PC-3 (cell line): Measurements from ENCODE around the gene RPS18.

Source experiments
- CTCF ChIP-seq: fragments of 300-600 bp; sonication (generic); conservative IDR thresholded peaks from 2 replicates; pipeline ENCODE4 v1.5.1; 2017; ENCODE audit warnings: antibody characterized with exemption, low read depth, mild to moderate bottlenecking, low read length
- EZH2 ChIP-seq: fragments of 300-600 bp; sonication (generic); IDR thresholded peaks from one replicate; pipeline ENCODE4 v1.6.1; 2017; ENCODE audit warnings: antibody characterized with exemption, mild to moderate bottlenecking, low read length; ENCODE audit not compliant: unreplicated experiment
- EZH2phosphoT487 ChIP-seq: fragments of 300-600 bp; sonication (generic); IDR thresholded peaks from 2 replicates; pipeline ENCODE4 v1.6.1; 2018; ENCODE audit warnings: mild to moderate bottlenecking, antibody characterized with exemption, low read length, borderline replicate concordance

- TF ChIP-seq CTCF, result no peak
- no peak for TF ChIP-seq EZH2
- TF ChIP-seq EZH2phosphoT487, result no peak
Measured at GRCh38 chr6:33251395-33252012, 20.4 kb upstream of the RPS18 start.
